IMR-90 (cell line): Measurements from ENCODE around the gene EIF3A. TPM values are rescaled to one million over a fixed set of nuclear protein-coding genes. Genes with fewer than 3 reads are reported as not detected.

Experiments used
- microRNA-seq, 2 experiments: library from miRNA; stranded (forward) in 1 of 2; unstranded in 1 of 2; fragments of 10-50 nt in 1 of 2; fragments of <30 nt in 1 of 2; gene quantifications in 1 of 2; microRNA quantifications in 1 of 2; one replicate each; pipeline versions ENCODE3 to v1.1.0; 2013 to 2020; ENCODE audit not compliant: insufficient read depth in 1 of 2, insufficient read length in 1 of 2, unreplicated experiment in 1 of 2
- polyA plus RNA-seq, 3 experiments: library from polyadenylated mRNA; depleted of rRNA; stranded (reverse); fragments of >200 nt; gene quantifications; 2 replicates each; pipeline ENCODE4 v1.2.3, GENCODE V29; 2012; ENCODE audit warnings: low replicate concordance in 1 of 3
- small RNA-seq, 5 experiments: library from RNA; depleted of rRNA; stranded (forward); fragments of <200 nt; gene quantifications; one replicate each; pipeline ENCODE3, GENCODE V24; 2012
- total RNA-seq: library from RNA; depleted of rRNA; stranded (reverse); fragments of >200 nt; gene quantifications from 2 replicates; pipeline ENCODE4 v1.2.3, GENCODE V29; 2012; rRNA removed

The EIF3A gene
- total and polyA plus RNA-seq, 2 of the 4 experiments (the other 2 are of a cell fraction) = 49.6 to 145 TPM

Small RNA genes lying within 50 kb of the gene (microRNA-seq; reads per million reads assigned to microRNA genes)
- gene AL355598.1 (ENCODE audit: insufficient read depth, insufficient read length) = not detected
- not detected for gene RF00413 (ENCODE audit: insufficient read depth, insufficient read length)
- gene SNORA19 (ENCODE audit: insufficient read depth, insufficient read length) = not detected

Small RNA genes lying within 50 kb of the gene (small RNA-seq; reads per million reads assigned to genes)
- gene AL355598.1 (0 reads per million in 5 experiments), gene RF00413 (0 reads per million in 5 experiments), gene SNORA19 (0 to 33.1 (median 0.32) reads per million in 5 experiments)

Other genes with a start within 250 kb of the EIF3A start
- under 0.01 and 0.28 TPM in 2 replicates for gene NANOS1, start 51.1 kb downstream of the EIF3A start, total RNA-seq
- 0.12 and 0.19 TPM in 2 replicates for gene NANOS1, start 51.1 kb downstream of the EIF3A start, polyA plus RNA-seq (2012; rRNA removed)
- gene DENND10, start 23.3 kb upstream of the EIF3A start, total RNA-seq = 80.3 and 81.4 TPM in 2 replicates
- gene DENND10, start 23.3 kb upstream of the EIF3A start, polyA plus RNA-seq (2012; rRNA removed) = 39.6 and 50.9 TPM in 2 replicates
- gene SFXN4, start 84.9 kb upstream of the EIF3A start, total RNA-seq = 10.6 and 12.0 TPM in 2 replicates
- 10.6 and 12.5 TPM in 2 replicates for gene SFXN4, start 84.9 kb upstream of the EIF3A start, polyA plus RNA-seq (2012; rRNA removed)
- gene PRDX3, start 98.0 kb upstream of the EIF3A start, total RNA-seq = 169 and 195 TPM in 2 replicates
- 173 and 187 TPM in 2 replicates for gene PRDX3, start 98.0 kb upstream of the EIF3A start, polyA plus RNA-seq (2012; rRNA removed)
- 11.9 and 12.9 TPM in 2 replicates for gene GRK5, start 126.8 kb upstream of the EIF3A start, total RNA-seq
- gene GRK5, start 126.8 kb upstream of the EIF3A start, polyA plus RNA-seq (2012; rRNA removed) = 13.7 and 16.3 TPM in 2 replicates